ENCODE data around the gene FN3KRP. TPM values are rescaled to one million over a fixed set of nuclear protein-coding genes. Genes with fewer than 3 reads are reported as not detected.
A peak's percentile ranks its signal among the peaks of the same experiment; 100 is the strongest.

The FN3KRP gene
- total and polyA plus RNA-seq, 4 donors = 10.1 to 15.5 (median 11.0) TPM

DNA sequence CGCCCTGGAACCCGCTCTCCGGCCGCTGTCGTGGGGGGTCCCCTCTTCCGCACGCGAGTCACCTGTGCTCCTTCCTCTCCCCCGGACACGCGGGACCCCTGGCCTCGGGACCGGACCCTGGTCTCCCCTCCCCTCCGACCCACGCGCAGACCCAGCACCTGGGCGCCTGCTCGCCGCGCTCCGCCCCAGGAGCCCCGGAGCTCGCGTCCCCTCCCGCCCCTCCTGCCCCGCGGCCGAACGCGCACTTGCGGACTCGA lies 18.8 kb upstream of the FN3KRP start:
- 2% methylated on average over 32 of the region's 32 CpGs for WGBS
- Histone ChIP-seq H3K4me1 (ENCODE audit: control insufficient read depth in 4 of 4, insufficient read depth in 4 of 4, low read length in 3 of 4) (peaks cover 10 to 22% (median 15%) of the 10 kb centered on the region in 4 donors), H3K27me3 (ENCODE audit: control insufficient read depth in 4 of 4, insufficient read depth in 4 of 4, low read length in 3 of 4) (no peaks in the 10 kb centered on the region), H3K9ac (ENCODE audit: low read depth in 1 of 2, low read length in 2 of 2) (no peak overlapping the region), H3K36me3 (ENCODE audit: control insufficient read depth in 4 of 4, insufficient read depth in 3 of 4, low read depth in 1 of 4, low read length in 3 of 4) (no peaks in the 10 kb centered on the region), H3K4me3 (ENCODE audit: low read depth in 1 of 3, low read length in 3 of 3) (peak overlapping the region; percentile 46 to 90 (median 60)), H3K27ac (ENCODE audit: low read depth in 1 of 2, low read length in 2 of 2) (no peak overlapping the region), H3K9me3 (ENCODE audit: control insufficient read depth in 4 of 4, low read length in 3 of 4) (peaks cover 0 to 6% (median 2%) of the 10 kb centered on the region in 4 donors)
- no peak for TF ChIP-seq SP1 (IDR thresholded peaks at IDR 0.05)
- TF ChIP-seq REST (IDR thresholded peaks at IDR 0.05) = no peak
- no peak for TF ChIP-seq HNF4G (IDR thresholded peaks at IDR 0.05)
- no peak for TF ChIP-seq FOXA1 (IDR thresholded peaks at IDR 0.05)
- TF ChIP-seq RAD21 (IDR thresholded peaks at IDR 0.05) = no peak
- TF ChIP-seq FOXA2 (IDR thresholded peaks at IDR 0.05) = no peak
- DNase-seq (ENCODE audit: low spot score) = no peak

DNA sequence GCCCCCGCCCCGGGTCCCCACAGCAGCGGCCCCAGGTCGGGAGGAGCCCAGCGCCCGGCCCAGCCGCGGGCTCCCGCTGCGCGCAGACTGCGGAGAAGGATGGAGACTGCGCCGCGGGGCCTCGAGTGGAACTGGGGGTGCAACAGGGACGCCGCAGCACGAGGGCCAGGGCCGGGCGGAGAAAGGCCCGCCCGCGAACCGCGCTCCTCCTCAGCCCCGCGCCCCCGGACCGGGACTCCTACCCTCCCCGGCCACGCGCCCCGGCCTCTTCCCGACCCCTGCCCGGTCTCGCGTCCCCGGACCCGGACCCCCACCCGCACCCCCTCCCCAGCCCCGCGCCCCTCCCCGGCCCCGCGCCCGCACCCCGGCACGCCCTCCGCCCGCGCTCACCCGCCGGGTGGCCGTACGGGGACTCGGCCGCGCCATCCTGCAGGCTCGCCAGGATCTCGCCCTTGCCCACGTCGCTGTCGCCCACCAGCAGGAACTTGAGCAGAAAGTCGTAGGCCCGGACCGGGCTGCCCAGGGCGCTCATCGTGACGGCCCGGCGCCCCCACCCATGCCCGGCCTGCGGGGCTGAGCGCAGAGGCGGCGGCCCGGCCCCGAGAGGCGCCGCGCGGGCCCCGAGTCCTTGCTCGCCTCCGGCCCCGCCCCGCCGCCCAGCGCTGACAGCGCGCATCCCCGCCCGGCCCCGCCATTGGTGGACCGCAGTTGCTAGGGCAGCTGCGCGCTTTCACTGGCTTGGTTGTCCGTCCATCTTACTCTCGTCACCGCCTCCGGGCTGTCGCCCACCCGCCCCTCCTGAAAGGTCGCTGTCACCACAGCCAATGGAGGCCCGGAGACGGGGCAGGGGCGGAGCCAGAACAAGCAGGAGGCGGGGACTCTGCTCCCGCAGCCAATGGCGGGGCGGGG lies 18.2 kb upstream of the FN3KRP start, which contains the start of gene RAB40B:
Gene RAB40B (minus strand): TSS at position 634 of the 909 bp plus-strand sequence. CDS start 102 bp downstream, at position 532.
- Histone ChIP-seq H3K27ac (ENCODE audit: low read depth in 1 of 2, low read length in 2 of 2) (peak within 1 kb of the TSS in 1 of 2 donors; percentile 57), H3K4me1 (ENCODE audit: control insufficient read depth in 4 of 4, insufficient read depth in 4 of 4, low read length in 3 of 4) (peaks cover 10 to 22% (median 15%) of the 10 kb centered on the region in 4 donors), H3K9ac (ENCODE audit: low read depth in 1 of 2, low read length in 2 of 2) (no peak within 1 kb of the TSS), H3K36me3 (ENCODE audit: control insufficient read depth in 4 of 4, insufficient read depth in 3 of 4, low read depth in 1 of 4, low read length in 3 of 4) (no peaks in the 10 kb centered on the region), H3K9me3 (ENCODE audit: control insufficient read depth in 4 of 4, low read length in 3 of 4) (peaks cover 0 to 6% (median 2%) of the 10 kb centered on the region in 4 donors), H3K27me3 (ENCODE audit: control insufficient read depth in 4 of 4, insufficient read depth in 4 of 4, low read length in 3 of 4) (no peaks in the 10 kb centered on the region), H3K4me3 (ENCODE audit: low read depth in 1 of 3, low read length in 3 of 3) (peak within 1 kb of the TSS; percentile 75 to 90 (median 75))
- DNase-seq (ENCODE audit: low spot score) = peak; percentile 96
- TF ChIP-seq GABPA (IDR thresholded peaks at IDR 0.05 in 1 of 2, conservative IDR thresholded peaks at IDR 0.05 in 1 of 2) = no peak
- TF ChIP-seq SP1 (IDR thresholded peaks at IDR 0.05) = peak; percentile 77
- WGBS = under 1% methylated on average over 112 of the region's 112 CpGs

DNA sequence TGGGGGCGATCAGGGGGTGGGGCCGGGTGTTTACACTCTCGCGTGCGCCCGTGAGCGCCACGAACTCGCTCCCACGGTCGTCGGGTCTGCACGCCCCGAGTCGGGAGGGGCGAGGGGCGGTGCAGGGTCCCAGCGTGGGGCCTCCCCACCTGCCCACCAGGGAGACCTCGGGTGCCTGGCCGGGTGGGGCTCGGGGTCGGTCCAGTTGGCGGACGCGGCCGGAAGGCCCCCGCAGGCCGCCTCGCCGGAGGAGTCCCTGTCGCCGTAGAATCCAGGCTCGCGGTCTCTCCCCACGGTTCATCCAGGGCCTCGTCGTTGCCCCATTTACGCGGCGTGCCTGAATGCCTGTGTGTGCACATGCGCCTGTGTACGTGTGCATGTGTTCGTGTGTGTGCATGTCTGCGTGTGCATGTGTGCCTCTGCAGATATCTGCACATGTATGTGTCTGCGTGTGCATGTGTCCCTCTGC lies 17.5 kb upstream of the FN3KRP start:
- Histone ChIP-seq H3K9ac (ENCODE audit: low read depth in 1 of 2, low read length in 2 of 2) (no peak overlapping the region), H3K27ac (ENCODE audit: low read depth in 1 of 2, low read length in 2 of 2) (peak overlapping the region in 1 of 2 donors; percentile 57)

More for the DNA sequence above, 17.5 kb upstream of the FN3KRP start:
- DNase-seq (ENCODE audit: low spot score) = no peak
- Histone ChIP-seq H3K4me3 (ENCODE audit: low read depth in 1 of 3, low read length in 3 of 3) (peak overlapping the region; percentile 75 to 90 (median 75)), H3K4me1 (ENCODE audit: control insufficient read depth in 4 of 4, insufficient read depth in 4 of 4, low read length in 3 of 4) (peaks cover 10 to 25% (median 16%) of the 10 kb centered on the region in 4 donors), H3K36me3 (ENCODE audit: control insufficient read depth in 4 of 4, insufficient read depth in 3 of 4, low read depth in 1 of 4, low read length in 3 of 4) (no peaks in the 10 kb centered on the region), H3K9me3 (ENCODE audit: control insufficient read depth in 4 of 4, low read length in 3 of 4) (peaks cover 0 to 6% (median 2%) of the 10 kb centered on the region in 4 donors), H3K27me3 (ENCODE audit: control insufficient read depth in 4 of 4, insufficient read depth in 4 of 4, low read length in 3 of 4) (no peaks in the 10 kb centered on the region)
- 7% methylated on average over 45 of the region's 45 CpGs for WGBS
- no peak for TF ChIP-seq ZBTB33 (IDR thresholded peaks at IDR 0.05)
- TF ChIP-seq, protein P1, sequence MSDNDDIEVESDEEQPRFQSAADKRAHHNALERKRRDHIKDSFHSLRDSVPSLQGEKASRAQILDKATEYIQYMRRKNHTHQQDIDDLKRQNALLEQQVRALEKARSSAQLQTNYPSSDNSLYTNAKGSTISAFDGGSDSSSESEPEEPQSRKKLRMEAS (IDR thresholded peaks at IDR 0.05) = no peak

All from liver (tissue), 9 donors.